GM20000 (cell line): ENCODE results near the gene TSPAN3.

Source experiments
- DNase-seq: peaks from one replicate; pipeline ENCODE4 v3.0.0; 2012; ENCODE audit warnings: low spot score
- TF ChIP-seq, protein P1 (sequence below): IDR thresholded peaks from 2 replicates; pipeline ENCODE4 v1.5.1; 2012; ENCODE audit warnings: mild to moderate bottlenecking, control low read depth; ENCODE audit errors: extremely low read depth, missing control alignments

The TSPAN3 gene

DNA sequence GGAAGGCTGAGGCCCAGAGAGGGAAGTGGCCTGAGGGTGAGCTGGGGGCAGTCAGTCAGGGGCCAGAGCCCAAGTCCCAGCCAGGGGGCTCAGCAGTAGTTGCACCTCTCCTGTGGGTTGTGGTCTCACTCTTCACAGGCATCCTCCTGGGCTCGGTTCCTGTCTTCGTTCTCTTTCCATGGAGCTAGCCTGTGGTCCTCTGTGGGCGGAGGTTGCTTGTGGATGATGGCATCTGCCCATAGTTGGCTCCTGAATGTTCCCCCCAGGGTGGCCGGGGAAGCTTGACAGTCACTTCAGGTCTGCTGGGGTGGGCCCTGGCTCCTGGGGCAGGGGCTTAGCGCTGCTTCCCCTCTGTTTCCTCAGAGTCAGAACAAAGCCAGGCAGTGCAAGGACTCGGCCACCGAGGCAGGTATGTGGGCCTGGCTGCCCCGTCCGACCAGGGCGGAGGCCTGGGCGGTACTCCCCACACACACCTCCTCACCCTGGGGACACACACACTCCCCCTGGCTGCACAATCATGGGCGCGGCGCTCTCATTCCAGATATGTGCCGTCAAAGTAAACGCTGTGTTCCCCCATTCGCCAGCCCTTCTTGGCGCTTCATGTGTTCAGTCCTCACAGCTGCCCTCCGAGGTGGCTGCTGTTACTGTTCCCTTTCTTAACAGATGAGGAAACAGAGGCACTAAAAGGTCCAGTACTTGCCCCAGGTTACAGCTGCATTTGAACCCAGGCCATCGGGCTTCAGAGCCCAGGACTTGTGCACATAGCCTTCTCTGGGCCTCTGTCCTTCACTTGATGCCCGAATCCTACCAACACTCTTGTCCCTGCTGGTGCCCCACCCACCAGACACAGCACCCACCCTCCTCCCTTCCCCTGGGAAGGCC, 41.5 kb downstream of the TSPAN3 start:
- TF ChIP-seq, protein P1, sequence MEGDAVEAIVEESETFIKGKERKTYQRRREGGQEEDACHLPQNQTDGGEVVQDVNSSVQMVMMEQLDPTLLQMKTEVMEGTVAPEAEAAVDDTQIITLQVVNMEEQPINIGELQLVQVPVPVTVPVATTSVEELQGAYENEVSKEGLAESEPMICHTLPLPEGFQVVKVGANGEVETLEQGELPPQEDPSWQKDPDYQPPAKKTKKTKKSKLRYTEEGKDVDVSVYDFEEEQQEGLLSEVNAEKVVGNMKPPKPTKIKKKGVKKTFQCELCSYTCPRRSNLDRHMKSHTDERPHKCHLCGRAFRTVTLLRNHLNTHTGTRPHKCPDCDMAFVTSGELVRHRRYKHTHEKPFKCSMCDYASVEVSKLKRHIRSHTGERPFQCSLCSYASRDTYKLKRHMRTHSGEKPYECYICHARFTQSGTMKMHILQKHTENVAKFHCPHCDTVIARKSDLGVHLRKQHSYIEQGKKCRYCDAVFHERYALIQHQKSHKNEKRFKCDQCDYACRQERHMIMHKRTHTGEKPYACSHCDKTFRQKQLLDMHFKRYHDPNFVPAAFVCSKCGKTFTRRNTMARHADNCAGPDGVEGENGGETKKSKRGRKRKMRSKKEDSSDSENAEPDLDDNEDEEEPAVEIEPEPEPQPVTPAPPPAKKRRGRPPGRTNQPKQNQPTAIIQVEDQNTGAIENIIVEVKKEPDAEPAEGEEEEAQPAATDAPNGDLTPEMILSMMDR = no peak
- no peak for DNase-seq

DNA sequence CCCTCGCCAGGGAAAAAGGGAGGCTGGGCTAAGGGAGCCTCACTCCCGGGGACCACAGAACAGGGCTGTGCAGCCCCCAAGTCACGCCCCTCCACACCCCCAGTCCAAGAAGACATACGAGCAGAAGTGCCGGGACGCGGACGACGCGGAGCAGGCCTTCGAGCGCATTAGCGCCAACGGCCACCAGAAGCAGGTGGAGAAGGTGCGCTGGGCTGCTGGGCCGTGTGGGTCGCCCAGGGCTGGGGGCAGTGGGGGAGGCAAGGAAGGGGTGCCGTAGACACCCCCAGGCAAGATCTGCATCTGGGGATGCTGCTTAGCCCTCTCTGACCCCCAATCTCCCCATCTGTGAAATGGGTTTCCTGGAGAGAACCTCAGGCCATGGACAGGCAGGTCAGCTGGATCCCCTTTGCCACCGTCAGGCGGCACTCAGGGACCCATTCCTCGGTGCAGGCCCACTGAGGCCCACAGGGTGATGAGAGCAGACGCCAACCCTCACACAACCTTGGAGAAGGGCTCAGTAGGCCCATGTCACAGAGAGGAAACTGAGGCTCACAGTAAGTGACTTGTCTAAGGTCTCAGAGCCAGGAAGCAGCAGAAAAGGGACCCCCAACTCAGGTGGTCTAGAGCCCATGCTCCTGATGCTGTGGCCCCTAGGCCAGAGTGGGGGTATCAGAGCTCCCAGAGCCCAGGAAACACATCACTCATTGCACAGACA, 42.3 kb downstream of the TSPAN3 start:
- DNase-seq = no peak
- TF ChIP-seq, protein P1 = no peak

DNA sequence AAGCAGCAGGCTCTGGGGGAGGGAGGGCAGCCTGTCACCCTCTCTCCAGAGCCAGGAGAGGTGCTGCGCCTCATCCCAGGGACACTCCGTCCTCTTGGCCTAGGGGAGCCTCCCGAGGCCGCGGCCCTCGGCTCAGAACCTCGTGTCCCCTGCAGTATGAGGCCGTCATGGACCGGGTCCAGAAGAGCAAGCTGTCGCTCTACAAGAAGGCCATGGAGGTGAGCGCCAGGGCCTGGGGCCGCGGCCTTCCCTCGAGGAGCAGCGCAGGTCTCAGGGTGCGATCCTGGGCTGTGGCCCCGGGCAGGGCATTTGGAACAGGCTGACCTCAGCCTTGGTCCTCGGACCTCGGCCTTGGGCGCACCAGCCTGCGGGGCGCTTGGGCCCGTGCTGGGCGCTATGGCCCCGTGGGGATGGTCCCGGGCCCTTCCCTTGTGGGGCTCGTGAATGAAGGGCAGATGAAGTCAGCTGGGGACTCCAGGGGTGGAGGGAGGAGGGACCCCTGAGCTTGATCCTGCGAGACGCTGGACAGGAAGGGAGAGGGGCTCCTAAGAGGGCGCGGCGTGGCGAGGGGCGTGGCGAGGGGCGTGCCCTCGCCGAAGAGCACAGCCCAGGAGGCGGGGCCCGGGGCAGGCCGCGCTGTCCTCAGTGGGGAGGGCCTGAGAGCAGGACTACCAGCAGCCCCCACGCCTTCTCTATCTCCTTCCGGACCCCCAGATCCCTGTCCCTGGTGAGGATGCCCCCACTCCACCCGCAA, 43.0 kb downstream of the TSPAN3 start:
- no peak for DNase-seq
- TF ChIP-seq, protein P1 = no peak

DNA sequence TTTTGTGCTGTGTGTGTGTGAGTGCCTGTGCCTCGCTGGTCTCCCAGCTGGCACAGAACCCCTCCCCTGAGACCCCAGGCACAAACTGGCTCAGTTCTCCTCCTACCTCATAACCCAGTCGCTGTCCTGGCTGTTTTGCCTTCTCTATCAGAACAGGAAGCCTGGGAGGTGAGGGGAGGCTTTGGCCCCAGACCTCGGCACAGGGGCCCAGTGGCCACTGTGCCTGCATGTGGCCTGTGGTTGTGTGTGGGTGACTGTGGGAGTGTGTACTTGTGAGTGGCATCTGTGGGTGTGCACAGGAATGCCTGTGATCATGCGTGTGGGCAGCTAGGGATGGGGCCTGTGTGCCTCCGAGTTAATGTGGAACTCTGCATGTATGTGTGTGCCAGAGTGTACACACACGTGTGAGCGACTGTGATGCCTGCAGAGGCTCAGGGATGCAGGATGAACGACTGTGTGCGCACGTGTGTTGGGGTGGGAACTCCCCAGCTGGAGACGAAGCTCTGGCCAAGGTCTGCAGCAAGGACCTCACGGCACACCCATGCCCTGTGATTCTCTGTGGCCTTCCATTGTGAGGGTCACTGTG, 43.7 kb downstream of the TSPAN3 start:
- DNase-seq = no peak
- TF ChIP-seq, protein P1 = no peak

DNA sequence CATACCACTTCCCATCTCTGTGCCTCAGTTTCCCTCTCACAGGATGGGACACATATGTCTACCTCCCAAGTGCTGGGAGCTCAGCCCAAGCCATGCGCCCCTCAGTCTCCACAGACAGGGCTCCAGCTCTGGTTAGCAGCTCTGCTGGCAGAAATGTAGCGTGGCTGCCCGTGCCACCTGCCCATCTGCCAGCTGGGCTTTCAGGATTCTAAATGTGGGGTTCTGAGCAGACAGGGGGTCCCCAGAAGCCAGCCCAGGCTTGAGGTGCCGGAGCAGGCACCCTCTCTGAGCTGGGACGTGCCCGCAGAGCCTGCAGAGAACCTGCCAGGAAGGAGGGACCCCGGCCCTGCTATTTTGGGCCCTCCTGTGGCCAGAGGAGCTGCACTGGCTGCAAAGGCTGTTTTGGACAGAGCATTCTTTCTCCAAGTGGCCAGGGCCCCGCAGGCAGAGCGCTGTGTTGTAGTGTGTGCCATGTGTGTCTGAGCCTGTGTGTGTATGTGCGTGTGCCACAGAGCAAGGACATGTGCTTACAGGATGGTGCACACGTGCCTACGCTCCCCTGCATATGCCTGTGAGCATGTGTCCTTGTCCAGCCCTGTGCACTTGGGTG, 44.3 kb downstream of the TSPAN3 start:
- no peak for DNase-seq
- TF ChIP-seq, protein P1 = no peak

DNA sequence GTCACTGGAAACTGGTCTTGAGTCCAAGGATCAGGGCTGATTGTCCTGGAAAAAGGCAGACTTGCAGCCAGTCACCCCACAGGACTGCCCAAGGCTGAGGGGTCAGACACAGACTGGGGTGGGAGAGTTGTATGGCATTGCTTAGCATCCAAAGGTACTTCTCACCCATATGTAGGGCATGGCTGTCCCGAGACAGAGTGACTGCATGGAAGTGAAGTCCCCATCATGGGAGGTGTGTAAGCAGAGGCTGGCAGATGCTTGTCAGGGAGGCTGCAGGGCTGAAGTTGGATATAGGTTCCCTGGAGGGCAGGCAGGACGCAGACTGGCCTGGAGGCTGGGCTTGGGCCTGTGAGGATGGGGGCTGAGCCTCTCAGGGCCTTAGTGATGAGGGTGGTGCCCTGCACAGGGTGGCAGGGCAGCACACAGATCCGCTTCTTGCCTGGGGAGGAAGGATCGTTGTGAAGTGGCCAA, 44.9 kb downstream of the TSPAN3 start:
- no peak for DNase-seq
- TF ChIP-seq, protein P1 = no peak
